ENCODE measurements around the gene LSM8.
"Not testable (repeated sequence)": the region's sequence is repeated elsewhere in the genome, so short reads cannot be mapped to it uniquely, and the experiment has no call there.

The LSM8 gene

DNA sequence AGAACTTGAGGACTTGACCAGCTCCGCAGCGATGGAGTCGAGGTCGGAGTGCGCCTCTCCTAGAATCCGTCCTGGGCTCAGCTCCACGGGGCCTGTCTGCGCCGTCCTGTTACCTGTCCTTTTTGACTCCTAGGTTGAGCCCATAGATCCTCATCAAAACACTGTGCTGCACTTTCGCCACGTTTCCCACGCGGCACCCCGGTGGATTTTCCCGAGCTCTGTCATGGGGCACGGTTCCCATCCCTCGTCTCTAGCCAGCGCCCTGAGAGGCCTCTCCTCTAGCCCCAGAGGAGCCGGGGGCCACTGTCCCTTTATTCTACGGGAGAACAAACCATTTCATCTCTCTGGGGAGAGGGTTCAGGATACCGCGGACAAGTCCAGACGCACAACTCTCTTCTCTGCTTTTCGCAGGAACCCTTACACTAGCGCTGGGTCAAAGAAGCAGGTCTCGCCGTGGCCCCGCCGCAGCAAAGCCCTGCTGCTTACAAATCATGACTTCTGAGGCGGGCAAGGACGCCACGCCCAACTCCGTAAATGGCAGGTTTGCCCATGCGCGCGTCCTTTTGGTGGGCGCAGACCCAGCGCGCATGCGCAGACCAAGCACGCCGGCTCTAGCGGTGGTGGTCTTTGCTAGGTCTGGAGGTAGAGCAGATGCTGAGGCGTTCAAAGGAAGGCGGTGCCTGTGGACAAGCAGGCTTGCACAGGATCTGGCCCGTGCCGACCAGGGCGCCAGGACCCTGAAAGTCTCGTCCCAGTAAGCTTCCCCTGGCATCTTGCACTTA, 30.3 kb downstream of the LSM8 start:
- DNase-seq = peak; percentile 50

DNA sequence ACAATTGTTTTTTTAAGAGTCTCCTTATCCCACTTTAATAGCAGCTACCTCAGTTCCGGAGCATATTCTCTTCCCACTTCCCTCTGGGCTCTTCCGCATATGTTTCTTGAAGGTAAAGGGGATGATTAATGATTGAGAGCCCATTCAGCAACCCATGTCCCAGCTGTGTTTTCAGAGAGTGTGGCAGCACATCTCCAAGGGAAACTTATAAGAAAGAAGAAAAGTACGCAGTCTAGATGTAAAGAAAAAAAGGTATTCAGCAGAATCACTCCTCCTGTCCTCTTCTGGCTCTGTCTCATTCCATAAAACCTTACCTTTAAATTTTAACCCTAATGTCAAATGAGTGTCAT, 30.8 kb downstream of the LSM8 start:
- DNase-seq = no peak

DNA sequence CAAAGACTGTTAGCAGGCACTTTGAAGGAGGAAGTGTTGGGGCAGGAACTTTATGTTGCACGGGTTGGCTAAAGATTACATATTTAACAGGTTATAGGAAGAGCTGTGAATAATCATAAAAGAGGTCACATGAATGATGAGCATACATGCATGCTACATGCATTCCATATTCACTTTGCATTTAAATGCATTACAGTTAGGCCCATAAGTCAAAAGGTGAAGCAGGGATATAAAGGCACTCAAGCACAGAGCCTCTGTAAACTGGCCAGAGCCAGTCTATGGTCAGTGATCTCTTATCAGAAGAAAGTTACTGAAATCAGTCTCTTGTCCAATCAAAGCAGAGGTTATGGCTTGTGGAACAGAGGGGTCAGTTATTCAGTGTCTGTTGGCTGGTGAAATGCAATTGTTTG, 33.3 kb downstream of the LSM8 start:
- no peak for DNase-seq

DNA sequence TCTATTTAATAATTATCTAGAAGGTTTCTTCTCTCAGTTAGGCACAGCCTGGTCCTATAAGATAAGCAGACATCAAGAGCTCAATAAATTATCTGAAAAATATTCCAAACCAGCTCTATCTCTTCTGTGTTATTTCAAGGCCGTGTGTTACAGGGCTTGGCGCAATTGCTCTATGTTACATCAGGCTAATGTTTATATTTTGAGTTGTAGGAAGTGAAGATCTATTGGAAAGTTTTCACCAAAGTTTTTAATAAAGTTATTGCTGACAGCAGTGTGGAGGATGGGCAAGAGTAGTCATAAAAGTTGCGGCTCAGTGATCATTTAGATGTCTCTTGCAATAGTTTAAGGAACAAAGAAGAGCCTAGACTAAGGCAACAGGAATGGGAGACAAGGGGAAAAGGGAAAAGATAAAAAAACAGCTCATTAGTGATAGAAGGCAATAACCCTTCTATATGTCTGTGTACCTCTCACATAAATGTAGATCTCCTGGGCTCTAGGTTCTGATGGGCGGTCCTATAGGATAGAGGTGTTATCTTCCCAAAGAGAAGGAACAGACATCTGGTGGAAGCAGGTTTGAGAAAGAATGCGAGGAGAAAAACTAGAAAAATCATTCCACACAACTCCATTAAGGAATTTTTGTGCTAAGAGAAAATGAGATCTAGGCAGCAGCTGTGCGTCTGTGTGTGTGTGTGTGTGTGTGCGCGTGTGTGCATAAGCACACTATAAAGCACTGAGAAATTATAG, 34.6 kb downstream of the LSM8 start:
- DNase-seq = no peak

DNA sequence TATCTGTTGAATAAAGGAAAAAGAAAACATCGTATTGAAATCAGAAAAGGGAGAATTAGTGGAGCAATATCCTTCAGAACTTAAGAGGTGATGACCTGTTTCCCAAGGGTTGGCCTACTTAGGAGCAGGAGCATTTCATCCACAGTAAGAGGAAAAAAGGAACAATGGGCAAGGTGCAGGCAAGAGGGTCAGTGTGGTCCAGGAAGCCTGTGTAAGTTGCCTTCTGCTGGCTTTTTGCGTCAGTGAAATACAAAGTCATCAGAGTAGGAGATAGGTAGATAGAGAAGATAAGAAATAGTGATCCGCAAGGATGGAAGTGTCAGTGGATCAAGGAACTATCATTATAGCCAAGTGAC, 35.2 kb downstream of the LSM8 start:
- DNase-seq = no peak

DNA sequence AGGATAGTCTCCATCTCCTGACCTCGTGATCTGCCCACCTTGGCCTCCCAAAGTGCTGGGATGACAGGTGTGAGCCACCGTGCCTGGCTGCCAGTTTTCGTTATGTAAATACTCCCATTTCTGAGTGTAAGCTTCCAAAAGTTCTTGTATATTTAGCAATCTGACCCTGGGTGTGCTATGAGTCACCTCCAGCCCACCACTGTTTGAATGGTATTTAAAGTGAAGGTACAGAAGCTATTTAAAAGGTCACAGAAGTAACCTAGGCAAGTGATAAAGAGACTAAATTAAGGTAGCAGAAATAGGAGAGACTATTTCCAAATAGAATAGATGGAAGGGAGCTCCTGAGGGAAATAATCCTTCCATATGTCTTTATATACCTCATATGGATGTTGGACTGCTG, 36.6 kb downstream of the LSM8 start:
- DNase-seq = no peak

DNA sequence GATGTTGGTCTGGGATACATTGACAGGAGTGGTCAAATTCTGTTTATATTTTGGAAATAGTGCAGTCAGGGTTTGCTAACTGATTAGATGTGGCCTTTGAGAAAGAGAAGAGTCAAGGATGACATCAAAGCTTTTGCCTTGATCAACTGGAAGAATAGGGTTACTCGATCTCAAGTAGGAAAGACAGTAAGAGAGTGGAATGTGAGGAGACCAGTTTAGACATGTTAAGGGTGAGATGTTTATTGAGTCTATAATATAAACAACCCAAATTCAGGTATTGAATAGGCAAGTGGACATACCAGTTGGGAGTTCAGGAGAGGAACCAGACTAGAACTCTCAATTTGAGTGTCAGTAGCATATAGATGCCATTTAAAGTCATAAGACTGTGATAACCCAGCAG, 38.6 kb downstream of the LSM8 start:
- no peak for DNase-seq

DNA sequence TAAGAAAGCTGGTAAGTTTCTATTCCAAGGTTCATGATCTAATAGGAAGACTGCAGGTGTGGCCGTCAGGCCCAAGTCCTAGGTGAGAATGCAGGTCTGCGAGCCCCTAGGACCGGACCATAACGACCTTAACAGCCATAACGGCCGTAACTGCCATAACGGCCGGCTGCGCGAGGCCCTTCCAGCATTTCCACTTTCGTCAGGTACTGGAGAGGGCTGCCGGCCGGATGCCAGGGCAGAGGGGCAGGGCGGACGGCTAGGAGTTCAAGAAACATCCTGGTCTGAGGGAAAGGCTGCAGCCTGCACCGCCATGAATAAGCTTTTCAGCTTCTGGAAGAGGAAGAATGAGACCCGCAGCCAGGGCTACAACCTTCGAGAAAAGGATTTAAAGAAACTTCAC, 40.6 kb downstream of the LSM8 start, which contains the start of gene ANKRD7:
Gene ANKRD7, plus strand, starts transcription at position 184 of the 400 bp plus-strand sequence. Its CDS starts 127 bp downstream, at position 311.
- DNase-seq = no peak

DNA sequence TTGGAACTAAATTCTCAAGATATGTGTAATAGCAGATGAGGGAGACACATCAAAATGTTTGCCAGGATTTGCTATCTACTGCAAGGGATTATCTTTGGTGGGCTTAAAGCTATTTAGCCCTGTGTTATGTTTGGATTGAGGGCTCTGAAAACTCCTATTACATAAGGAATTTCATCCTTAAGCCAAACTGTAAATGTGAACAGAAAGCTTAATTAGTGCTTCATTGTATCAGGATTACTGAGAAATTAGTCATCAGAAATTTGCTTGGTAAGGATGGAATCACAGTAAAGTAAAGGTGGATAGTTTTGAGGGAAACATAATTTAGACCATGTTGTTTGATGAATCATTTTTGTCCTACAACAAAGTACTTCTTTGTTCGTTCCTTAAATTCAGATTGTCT, 48.9 kb downstream of the LSM8 start:
- no peak for DNase-seq

DNA sequence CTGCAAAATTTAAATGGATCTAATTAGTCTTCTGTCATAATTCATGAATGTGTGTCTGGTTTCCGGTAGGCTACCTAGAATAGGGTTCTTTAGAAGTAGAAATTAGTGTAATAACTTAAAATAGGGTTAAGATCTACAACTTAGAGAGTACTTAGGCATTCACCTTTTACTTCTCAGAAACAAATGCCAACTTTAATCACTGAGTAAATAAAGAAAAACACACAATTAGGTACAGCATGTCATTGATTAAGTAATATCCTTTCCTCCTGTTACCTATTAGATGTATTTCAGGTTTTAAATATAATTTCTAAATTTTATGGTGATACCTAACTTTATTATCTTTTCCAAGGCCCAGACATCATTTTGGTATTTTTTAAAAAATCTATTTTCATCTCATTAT, 49.8 kb downstream of the LSM8 start:
- no peak for DNase-seq

DNA sequence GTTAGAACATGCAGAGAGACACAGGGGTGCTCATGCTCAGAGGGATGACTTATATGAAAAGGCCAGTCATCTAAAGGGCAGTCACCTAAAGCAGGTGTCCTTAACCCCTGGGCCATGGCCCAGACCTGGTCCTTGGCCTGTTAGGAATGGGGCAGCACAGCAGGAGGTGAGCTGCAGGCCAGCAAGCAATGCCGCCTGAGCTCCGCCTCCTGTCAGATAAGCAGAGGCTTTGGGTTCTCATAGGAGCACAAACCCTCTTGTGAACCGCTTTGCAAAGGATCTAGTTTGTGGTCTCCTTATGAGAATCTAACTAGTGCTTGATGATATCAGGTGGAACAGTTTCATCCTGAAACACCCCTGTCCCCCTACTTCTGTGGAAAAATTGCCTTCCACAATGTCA, 55.0 kb downstream of the LSM8 start:
- DNase-seq = no peak

DNA sequence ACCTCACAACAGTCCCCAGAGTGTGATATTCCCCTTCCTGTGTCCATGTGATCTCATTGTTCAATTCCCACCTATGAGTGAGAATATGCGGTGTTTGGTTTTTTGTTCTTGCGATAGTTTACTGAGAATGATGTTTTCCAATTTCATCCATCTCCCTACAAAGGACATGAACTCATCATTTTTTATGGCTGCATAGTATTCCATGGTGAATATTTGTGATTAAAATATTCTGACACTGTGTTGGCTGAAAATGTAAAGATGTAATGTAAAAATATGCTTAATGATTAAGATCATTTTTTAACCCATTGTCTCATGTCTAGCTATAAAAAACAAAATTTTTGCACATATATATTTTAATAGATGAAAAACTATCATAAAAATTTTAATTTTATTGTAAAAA, 56.4 kb downstream of the LSM8 start:
- DNase-seq = not testable (repeated sequence)

All from activated CD4-positive, alpha-beta T cell treated with anti-CD3 and anti-CD28 coated beads for 1 hour (primary cell).